ENCODE results near the gene ETV6. TPM values are rescaled to one million over a fixed set of nuclear protein-coding genes. Genes with fewer than 3 reads are reported as not detected.

ETV6 gene
- total RNA-seq, 1 experiment from 2014 or later, result 17.2 TPM

DNA sequence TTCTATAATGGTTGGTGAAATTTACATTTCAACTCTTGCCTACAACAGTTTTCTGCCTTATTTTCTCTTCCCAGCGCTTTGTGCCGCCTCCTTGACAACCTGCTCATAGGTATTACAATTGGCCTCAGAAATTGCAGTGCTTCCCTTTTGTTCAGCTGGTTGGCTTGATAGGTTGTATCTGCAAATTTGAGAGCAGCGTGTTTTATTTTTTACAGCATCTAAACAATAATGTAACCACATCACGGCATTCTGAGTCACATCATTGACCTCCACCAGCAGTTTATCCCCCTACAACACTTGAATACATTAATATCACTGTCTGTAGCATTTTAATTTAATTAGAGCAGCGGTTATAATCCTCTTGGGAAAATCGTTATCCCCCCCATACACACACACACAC lies 99.4 kb downstream of the ETV6 start:
- intact Hi-C loops (cut with micrococcal nuclease; ENCODE audit: unreplicated experiment) (no loop called here), in situ Hi-C loops (cut with HindIII; ENCODE audit: low pct_unique_long_range_greater_than_20kb, low sequenced_read_pairs) (no loop called here)
- no peak overlapping the region for H3K4me3 ChIP-seq (ENCODE audit: low read depth in 2 of 2, low read length in 2 of 2)
- ATAC-seq, result no peak
- no peaks in the 10 kb centered on the region for H3K36me3 ChIP-seq (ENCODE audit: control insufficient read depth, insufficient read depth, low read length)
- TF ChIP-seq TCF7L2 (IDR thresholded peaks at IDR 0.05; ENCODE audit: low read depth, low read length) (no peak), POLR2AphosphoS5 (IDR thresholded peaks at IDR 0.05; ENCODE audit: low read depth, low read length) (no peak), SIN3A (IDR thresholded peaks at IDR 0.05; ENCODE audit: borderline replicate concordance, insufficient read depth, low read depth, low read length) (no peak)
- TF ChIP-seq, protein P1, sequence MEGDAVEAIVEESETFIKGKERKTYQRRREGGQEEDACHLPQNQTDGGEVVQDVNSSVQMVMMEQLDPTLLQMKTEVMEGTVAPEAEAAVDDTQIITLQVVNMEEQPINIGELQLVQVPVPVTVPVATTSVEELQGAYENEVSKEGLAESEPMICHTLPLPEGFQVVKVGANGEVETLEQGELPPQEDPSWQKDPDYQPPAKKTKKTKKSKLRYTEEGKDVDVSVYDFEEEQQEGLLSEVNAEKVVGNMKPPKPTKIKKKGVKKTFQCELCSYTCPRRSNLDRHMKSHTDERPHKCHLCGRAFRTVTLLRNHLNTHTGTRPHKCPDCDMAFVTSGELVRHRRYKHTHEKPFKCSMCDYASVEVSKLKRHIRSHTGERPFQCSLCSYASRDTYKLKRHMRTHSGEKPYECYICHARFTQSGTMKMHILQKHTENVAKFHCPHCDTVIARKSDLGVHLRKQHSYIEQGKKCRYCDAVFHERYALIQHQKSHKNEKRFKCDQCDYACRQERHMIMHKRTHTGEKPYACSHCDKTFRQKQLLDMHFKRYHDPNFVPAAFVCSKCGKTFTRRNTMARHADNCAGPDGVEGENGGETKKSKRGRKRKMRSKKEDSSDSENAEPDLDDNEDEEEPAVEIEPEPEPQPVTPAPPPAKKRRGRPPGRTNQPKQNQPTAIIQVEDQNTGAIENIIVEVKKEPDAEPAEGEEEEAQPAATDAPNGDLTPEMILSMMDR (IDR thresholded peaks at IDR 0.05), result no peak
- TF ChIP-seq, protein P2, sequence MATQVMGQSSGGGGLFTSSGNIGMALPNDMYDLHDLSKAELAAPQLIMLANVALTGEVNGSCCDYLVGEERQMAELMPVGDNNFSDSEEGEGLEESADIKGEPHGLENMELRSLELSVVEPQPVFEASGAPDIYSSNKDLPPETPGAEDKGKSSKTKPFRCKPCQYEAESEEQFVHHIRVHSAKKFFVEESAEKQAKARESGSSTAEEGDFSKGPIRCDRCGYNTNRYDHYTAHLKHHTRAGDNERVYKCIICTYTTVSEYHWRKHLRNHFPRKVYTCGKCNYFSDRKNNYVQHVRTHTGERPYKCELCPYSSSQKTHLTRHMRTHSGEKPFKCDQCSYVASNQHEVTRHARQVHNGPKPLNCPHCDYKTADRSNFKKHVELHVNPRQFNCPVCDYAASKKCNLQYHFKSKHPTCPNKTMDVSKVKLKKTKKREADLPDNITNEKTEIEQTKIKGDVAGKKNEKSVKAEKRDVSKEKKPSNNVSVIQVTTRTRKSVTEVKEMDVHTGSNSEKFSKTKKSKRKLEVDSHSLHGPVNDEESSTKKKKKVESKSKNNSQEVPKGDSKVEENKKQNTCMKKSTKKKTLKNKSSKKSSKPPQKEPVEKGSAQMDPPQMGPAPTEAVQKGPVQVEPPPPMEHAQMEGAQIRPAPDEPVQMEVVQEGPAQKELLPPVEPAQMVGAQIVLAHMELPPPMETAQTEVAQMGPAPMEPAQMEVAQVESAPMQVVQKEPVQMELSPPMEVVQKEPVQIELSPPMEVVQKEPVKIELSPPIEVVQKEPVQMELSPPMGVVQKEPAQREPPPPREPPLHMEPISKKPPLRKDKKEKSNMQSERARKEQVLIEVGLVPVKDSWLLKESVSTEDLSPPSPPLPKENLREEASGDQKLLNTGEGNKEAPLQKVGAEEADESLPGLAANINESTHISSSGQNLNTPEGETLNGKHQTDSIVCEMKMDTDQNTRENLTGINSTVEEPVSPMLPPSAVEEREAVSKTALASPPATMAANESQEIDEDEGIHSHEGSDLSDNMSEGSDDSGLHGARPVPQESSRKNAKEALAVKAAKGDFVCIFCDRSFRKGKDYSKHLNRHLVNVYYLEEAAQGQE (IDR thresholded peaks at IDR 0.05; ENCODE audit: insufficient read depth in 1 of 2, low read depth in 2 of 2, low read length in 1 of 2), result no peak
- DNase-seq (ENCODE audit: low read depth, low spot score), result no peak
- ChIA-PET CTCF (no interaction called here), POLR2A (no interaction called here)
- H3K27ac ChIP-seq (ENCODE audit: low read length), result no peak overlapping the region
- no peaks in the 10 kb centered on the region for H3K9me3 ChIP-seq (ENCODE audit: control insufficient read depth, insufficient read depth, low read depth, low read length)
- no peaks in the 10 kb centered on the region for H3K27me3 ChIP-seq (ENCODE audit: control insufficient read depth, insufficient read depth, low read length)
- H3K4me1 ChIP-seq (ENCODE audit: control insufficient read depth, insufficient read depth, low read length), result peaks cover 9% of the 10 kb centered on the region
- no TSS peak for BruUV-seq (replicated peaks)

DNA sequence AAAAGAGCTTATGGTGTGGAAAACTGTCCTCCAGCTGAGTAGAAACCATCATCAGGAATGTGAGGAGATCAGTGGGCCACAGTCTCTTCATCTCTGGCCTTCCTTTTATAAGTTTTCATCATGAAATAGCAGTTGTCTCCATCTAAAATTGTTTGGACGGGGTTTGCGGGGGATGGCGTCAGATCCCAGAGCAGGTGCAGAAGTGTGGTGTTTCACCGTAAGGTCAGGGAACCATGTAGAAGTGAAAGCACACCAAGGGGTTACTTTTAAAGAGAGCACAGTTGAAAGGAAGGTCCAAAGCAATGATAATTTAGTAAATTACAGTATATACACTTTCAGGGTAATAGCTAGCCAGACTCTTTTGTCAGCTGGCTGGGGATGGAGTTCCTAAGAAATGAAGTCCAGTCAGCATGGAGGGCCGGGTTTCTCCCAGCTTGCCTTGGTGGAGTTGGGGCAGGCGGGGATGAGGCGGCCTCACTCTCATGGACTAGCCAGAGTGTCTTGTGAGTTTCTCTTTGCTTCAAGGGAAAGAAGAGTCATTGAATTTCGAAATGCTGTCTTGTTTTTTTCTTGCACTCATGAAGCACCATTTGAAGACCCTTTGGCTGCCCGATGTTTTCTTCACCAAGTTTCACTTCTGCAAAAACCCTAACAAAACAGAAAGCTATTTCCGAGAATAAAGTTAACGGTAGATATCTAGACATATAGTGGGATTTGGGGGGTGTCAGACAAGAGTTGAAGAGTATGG lies 100.6 kb downstream of the ETV6 start:
- no TSS peak for BruUV-seq (replicated peaks)

More for the DNA sequence above, 100.6 kb downstream of the ETV6 start:
- ChIA-PET POLR2A (no interaction called here), CTCF (no interaction called here)
- H3K36me3 ChIP-seq (ENCODE audit: control insufficient read depth, insufficient read depth, low read length), result no peaks in the 10 kb centered on the region
- no peaks in the 10 kb centered on the region for H3K27me3 ChIP-seq (ENCODE audit: control insufficient read depth, insufficient read depth, low read length)
- intact Hi-C loops (cut with micrococcal nuclease; ENCODE audit: unreplicated experiment), result no loop called here
- in situ Hi-C loops (cut with HindIII; ENCODE audit: low pct_unique_long_range_greater_than_20kb, low sequenced_read_pairs), result no loop called here
- no peak overlapping the region for H3K4me3 ChIP-seq (ENCODE audit: low read depth in 2 of 2, low read length in 2 of 2)
- no peak for TF ChIP-seq POLR2AphosphoS5 (IDR thresholded peaks at IDR 0.05; ENCODE audit: low read depth, low read length)
- TF ChIP-seq TCF7L2 (IDR thresholded peaks at IDR 0.05; ENCODE audit: low read depth, low read length), result no peak
- TF ChIP-seq, protein P2 (IDR thresholded peaks at IDR 0.05; ENCODE audit: insufficient read depth in 1 of 2, low read depth in 2 of 2, low read length in 1 of 2), result no peak
- TF ChIP-seq, protein P1 (IDR thresholded peaks at IDR 0.05), result no peak
- no peak for TF ChIP-seq SIN3A (IDR thresholded peaks at IDR 0.05; ENCODE audit: borderline replicate concordance, insufficient read depth, low read depth, low read length)
- ATAC-seq (no peak), DNase-seq (ENCODE audit: low read depth, low spot score) (no peak)
- H3K9me3 ChIP-seq (ENCODE audit: control insufficient read depth, insufficient read depth, low read depth, low read length), result no peaks in the 10 kb centered on the region
- peaks cover 9% of the 10 kb centered on the region for H3K4me1 ChIP-seq (ENCODE audit: control insufficient read depth, insufficient read depth, low read length)
- no peak overlapping the region for H3K27ac ChIP-seq (ENCODE audit: low read length)

Measured in Panc1 (cell line).